C4-2B (cell line): ENCODE results near the gene FNDC1.

Source experiments
- CTCF ChIP-seq: fragments of 450-650 bp; conservative IDR thresholded peaks from 2 replicates; pipeline ENCODE4 v1.5.1; 2017; ENCODE audit warnings: mild to moderate bottlenecking
- ZFX ChIP-seq: fragments of 450-650 bp; IDR thresholded peaks from 2 replicates; pipeline ENCODE4 v1.6.1; 2017

GRCh38 chr6:159169557-159170332, 545 bp downstream of the FNDC1 start:
- no peak for TF ChIP-seq CTCF
- TF ChIP-seq ZFX: no peak
